Hepatocyte (in vitro differentiated cells): Measurements from ENCODE around the gene FBP1. TPM values are rescaled to one million over a fixed set of nuclear protein-coding genes. Genes with fewer than 3 reads are reported as not detected.
A peak's percentile ranks its signal among the peaks of the same experiment; 100 is the strongest.

Experiments
- DNase-seq: peaks from one replicate; pipeline ENCODE4 v3.0.0-alpha.2; 2016; ENCODE audit warnings: low spot score
- H2AFZ ChIP-seq: fragments of 200-600 bp; sonication (generic); 2 replicates; pipeline ENCODE4 v1.6.0; 2016; ENCODE audit warnings: antibody characterized with exemption, mild to moderate bottlenecking
- H3K27ac ChIP-seq: fragments of 200-600 bp; sonication (generic); 2 replicates; pipeline ENCODE4 v1.5.1; 2016; ENCODE audit warnings: mild to moderate bottlenecking
- H3K27me3 ChIP-seq: fragments of 200-600 bp; sonication (generic); 2 replicates; pipeline ENCODE4 v1.6.1; 2016
- H3K36me3 ChIP-seq: fragments of 200-600 bp; sonication (generic); replicated peaks from 2 replicates; pipeline ENCODE4 v1.5.1; 2016; ENCODE audit warnings: low read depth; ENCODE audit not compliant: insufficient read depth
- H3K4me1 ChIP-seq: fragments of 200-600 bp; sonication (generic); 2 replicates; pipeline ENCODE4 v1.5.1; 2016; ENCODE audit warnings: mild to moderate bottlenecking, moderate library complexity; ENCODE audit not compliant: insufficient read depth
- H3K4me2 ChIP-seq: fragments of 200-600 bp; sonication (generic); 2 replicates; pipeline ENCODE4 v1.6.0; 2016
- H3K4me3 ChIP-seq: fragments of 200-600 bp; sonication (generic); 2 replicates; pipeline ENCODE4 v1.5.1; 2016; ENCODE audit warnings: mild to moderate bottlenecking
- H3K79me2 ChIP-seq: fragments of 200-600 bp; sonication (generic); 2 replicates; pipeline ENCODE4 v1.6.0; 2017; ENCODE audit warnings: mild to moderate bottlenecking
- H3K9me2 ChIP-seq: fragments of 200-600 bp; sonication (generic); replicated peaks from 2 replicates; pipeline ENCODE4 v1.6.0; 2017; ENCODE audit warnings: mild to moderate bottlenecking; ENCODE audit not compliant: insufficient read depth
- H3K9me3 ChIP-seq: fragments of 200-600 bp; sonication (generic); 2 replicates; pipeline ENCODE4 v1.5.1; 2016; ENCODE audit warnings: low read depth, mild to moderate bottlenecking
- H4K20me1 ChIP-seq: fragments of 200-600 bp; sonication (generic); 2 replicates; pipeline ENCODE4 v1.6.0; 2016; ENCODE audit warnings: mild to moderate bottlenecking; ENCODE audit not compliant: insufficient read depth, poor library complexity, severe bottlenecking
- EZH2 ChIP-seq: fragments of 200-600 bp; sonication (generic); IDR thresholded peaks from 2 replicates; pipeline ENCODE4 v1.6.1; 2016; ENCODE audit warnings: antibody characterized with exemption, mild to moderate bottlenecking, borderline replicate concordance
- EZH2phosphoT487 ChIP-seq: fragments of 200-600 bp; sonication (generic); IDR thresholded peaks from one replicate; pipeline ENCODE4 v1.6.1; 2018; ENCODE audit warnings: antibody characterized with exemption, mild to moderate bottlenecking, low read depth, moderate library complexity; ENCODE audit not compliant: unreplicated experiment, severe bottlenecking
- WGBS: methylation state at CpG from one replicate; pipeline ENCODE4 v1.1.6; 2016; ENCODE audit warnings: low lambda C conversion rate; ENCODE audit errors: missing lambda C conversion rate; 5-methylcytosine and 5-hydroxymethylcytosine counted together
- polyA plus RNA-seq: library from polyadenylated mRNA; unstranded; fragments of >200 nt; fragmentation: Nextera tagmentation; extraction: Ambion mirVana; gene quantifications from 2 replicates; pipeline ENCODE4 v1.2.1, GENCODE V29; 2016
- total RNA-seq: library from RNA; depleted of rRNA; stranded (reverse); fragments of >200 nt; gene quantifications from 2 replicates; pipeline ENCODE4 v1.2.3, GENCODE V29; 2014
- TF ChIP-seq, protein P1 (sequence below): fragments of 200-600 bp; sonication (generic); IDR thresholded peaks from 2 replicates; pipeline ENCODE4 v1.5.1; 2016; ENCODE audit warnings: antibody characterized with exemption, mild to moderate bottlenecking; ENCODE audit not compliant: poor library complexity

The FBP1 gene
- total and polyA plus RNA-seq, 2 experiments from 2014 or later: 31.2 to 65.3 TPM

DNA sequence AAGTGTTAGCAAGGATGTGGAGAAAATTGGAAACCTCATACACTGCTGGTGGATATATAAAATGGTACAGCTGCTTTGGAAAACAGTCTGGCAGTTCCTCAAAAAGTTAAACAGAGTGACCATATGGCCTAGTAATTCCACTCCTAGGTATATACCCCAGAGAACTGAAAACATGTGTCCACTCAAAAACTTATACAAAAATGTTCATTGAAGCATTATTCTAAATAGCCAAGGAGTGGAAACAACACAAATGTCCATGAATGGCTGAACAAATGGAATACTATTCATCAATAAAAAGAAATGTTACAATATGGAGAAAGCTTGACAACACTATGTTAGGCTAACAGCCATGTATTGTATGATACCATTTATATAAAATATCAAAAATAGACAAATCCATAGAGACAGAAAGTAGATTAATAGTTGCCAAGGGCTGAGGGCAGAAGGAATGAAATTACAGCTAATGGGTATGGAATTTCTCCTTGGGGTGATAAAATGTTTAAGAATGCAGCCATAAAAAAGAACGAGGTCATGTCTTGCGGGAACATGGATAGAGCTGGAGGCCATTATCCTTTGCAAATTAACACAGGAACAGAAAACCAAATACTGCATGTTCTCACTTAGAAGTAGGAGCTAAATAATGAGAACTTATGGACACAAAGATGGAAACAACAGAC lies 33.6 kb upstream of the FBP1 start:
- Histone ChIP-seq H3K27ac (peak overlapping the region; percentile 74), H3K4me3 (no peak overlapping the region), H2AFZ (peak overlapping the region; percentile 30), H3K4me2 (no peak overlapping the region), H3K79me2 (no peaks in the 10 kb centered on the region), H4K20me1 (no peaks in the 10 kb centered on the region), H3K4me1 (peaks cover 9% of the 10 kb centered on the region), H3K36me3 (no peaks in the 10 kb centered on the region), H3K9me3 (no peaks in the 10 kb centered on the region), H3K27me3 (no peaks in the 10 kb centered on the region), H3K9me2 (no peaks in the 10 kb centered on the region)
- no peak for DNase-seq
- TF ChIP-seq EZH2: no peak
- TF ChIP-seq, protein P1, sequence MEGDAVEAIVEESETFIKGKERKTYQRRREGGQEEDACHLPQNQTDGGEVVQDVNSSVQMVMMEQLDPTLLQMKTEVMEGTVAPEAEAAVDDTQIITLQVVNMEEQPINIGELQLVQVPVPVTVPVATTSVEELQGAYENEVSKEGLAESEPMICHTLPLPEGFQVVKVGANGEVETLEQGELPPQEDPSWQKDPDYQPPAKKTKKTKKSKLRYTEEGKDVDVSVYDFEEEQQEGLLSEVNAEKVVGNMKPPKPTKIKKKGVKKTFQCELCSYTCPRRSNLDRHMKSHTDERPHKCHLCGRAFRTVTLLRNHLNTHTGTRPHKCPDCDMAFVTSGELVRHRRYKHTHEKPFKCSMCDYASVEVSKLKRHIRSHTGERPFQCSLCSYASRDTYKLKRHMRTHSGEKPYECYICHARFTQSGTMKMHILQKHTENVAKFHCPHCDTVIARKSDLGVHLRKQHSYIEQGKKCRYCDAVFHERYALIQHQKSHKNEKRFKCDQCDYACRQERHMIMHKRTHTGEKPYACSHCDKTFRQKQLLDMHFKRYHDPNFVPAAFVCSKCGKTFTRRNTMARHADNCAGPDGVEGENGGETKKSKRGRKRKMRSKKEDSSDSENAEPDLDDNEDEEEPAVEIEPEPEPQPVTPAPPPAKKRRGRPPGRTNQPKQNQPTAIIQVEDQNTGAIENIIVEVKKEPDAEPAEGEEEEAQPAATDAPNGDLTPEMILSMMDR: no peak
- no peak for TF ChIP-seq EZH2phosphoT487
- 27% methylated on average over 2 of the region's 2 CpGs for WGBS

DNA sequence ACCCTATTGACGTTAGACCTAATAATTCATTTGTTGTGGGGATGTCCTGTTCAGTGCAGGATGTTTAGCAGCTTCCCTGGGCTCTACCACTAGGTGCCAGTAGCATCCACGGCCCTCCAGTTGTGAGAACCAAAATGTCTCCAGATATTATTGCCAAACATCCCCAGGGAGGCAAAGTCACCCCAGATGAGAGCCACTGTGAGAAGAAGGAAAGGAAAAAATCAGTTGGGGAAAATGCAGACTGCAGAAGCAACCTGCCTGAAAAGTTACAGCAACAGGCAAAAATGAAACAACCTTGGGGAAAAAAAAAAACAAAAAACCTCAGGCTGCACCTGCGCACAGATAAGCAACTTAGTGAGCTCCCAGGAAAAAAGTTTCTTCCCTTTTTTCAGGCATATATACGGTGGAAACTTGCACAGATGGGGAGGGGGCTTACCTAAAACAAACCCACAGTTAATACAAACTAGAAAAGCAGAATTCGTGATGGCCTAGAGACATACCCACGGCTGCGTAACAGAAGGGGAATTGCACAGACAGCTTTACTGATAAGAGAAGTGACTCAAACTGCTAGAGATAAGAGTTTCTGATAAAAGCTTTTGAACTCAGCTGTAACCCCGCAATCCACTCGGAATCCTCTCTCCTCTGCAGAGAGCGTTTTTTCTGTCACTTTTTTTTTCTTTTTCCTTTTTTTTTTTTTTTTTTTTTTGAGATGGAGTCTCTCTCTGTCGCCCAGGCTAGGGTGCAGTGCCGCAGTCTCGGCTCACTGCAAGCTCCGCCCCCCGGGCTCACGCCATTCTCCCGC lies 29.8 kb upstream of the FBP1 start:
- H3K27ac ChIP-seq: peak overlapping the region; percentile 64
- WGBS: 17% methylated on average over 17 of the region's 17 CpGs
- peak; percentile 82 for DNase-seq
- H3K4me3 ChIP-seq: peak overlapping the region; percentile 7
- no peaks in the 10 kb centered on the region for H3K9me3 ChIP-seq
- H4K20me1 ChIP-seq: no peaks in the 10 kb centered on the region
- no peaks in the 10 kb centered on the region for H3K27me3 ChIP-seq
- peaks cover 27% of the 10 kb centered on the region for H3K4me1 ChIP-seq
- no peaks in the 10 kb centered on the region for H3K36me3 ChIP-seq
- no peak for TF ChIP-seq EZH2
- no peak for TF ChIP-seq EZH2phosphoT487
- TF ChIP-seq, protein P1: peak; percentile 93
- no peaks in the 10 kb centered on the region for H3K9me2 ChIP-seq
- no peaks in the 10 kb centered on the region for H3K79me2 ChIP-seq
- H2AFZ ChIP-seq: no peak overlapping the region
- peak overlapping the region; percentile 72 for H3K4me2 ChIP-seq

DNA sequence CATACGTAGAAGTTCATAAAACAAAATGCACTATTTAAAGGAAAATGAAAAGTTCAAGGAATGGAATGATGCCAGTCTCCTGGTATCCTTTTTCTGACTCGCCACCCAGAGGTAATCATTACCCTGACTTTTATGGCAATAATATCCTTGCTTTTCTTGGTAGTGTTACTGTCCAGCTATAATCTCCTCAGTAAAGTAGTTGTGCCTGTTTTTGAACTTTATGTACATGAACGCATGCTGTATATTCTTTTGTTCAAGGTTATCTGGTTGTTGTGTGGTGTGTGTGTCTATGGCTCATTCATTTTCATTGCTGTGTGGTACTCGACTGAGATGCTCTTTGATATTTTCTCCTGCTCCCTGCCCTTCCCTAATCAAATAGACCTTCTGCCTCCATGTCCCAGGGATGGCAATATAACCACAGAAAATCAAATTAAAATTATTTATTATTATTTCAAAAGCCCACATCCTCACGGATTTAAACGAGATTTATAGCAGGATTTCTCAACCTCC lies 29.2 kb upstream of the FBP1 start:
- Histone ChIP-seq H3K9me2 (no peaks in the 10 kb centered on the region), H3K27me3 (no peaks in the 10 kb centered on the region), H3K9me3 (no peaks in the 10 kb centered on the region), H3K79me2 (no peaks in the 10 kb centered on the region), H3K36me3 (no peaks in the 10 kb centered on the region), H3K27ac (peak overlapping the region; percentile 64), H2AFZ (no peak overlapping the region), H3K4me3 (no peak overlapping the region), H3K4me1 (peaks cover 27% of the 10 kb centered on the region), H3K4me2 (peak overlapping the region; percentile 72), H4K20me1 (no peaks in the 10 kb centered on the region)
- TF ChIP-seq EZH2phosphoT487: no peak
- TF ChIP-seq, protein P1: no peak
- no peak for TF ChIP-seq EZH2
- no peak for DNase-seq
- WGBS: 45% methylated on average over 6 of the region's 6 CpGs
